ENCODE measurements around the gene FAIM2.

FAIM2 gene

DNA sequence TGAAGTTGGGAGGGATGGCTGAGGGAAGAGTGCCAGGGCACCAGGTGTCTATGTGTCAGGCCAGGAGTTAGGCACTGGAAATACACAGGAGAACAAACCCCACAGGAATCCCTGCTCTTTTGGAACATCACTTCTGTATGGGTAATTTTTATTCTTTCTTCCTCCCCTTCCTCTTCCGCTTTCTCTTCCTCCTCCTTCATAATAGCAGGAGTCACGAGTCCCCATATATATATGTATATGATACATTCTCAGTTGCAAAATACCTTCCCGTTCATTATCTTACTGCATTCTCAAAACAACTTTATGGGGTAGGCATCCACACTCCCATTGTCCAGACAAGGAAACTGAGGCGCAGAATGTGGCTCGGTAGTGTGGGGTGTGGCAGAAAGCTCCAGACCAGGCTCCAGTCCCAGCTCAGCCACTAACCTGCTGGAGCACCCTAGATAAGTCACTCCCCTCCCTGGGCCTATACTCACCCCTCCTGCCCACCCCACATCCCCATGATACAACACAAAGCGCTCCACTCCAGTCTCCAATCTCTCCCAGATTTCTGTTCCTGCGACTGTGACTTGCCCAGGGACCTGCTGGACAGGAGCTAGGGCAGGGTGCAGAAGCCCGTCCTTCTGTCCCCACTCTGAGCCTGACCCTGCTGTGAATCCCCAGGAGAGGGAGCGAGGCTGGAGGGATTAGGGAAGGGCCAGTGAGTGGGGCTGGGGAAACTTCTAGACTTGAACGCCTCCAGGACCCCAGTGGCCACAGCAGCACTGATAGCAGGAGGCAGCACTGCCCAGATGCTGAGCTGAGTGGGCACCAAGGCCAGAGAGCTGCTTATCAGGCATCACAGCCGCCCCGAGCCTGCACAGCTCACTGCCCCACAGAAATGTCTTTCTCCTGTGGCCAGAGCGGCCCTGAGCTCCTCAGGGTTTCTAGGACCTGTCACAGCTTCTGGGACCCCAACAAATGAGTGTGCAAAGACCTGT lies 45.5 kb upstream of the FAIM2 start:
- TF ChIP-seq CTCF (conservative IDR thresholded peaks at IDR 0.05): no peak

DNA sequence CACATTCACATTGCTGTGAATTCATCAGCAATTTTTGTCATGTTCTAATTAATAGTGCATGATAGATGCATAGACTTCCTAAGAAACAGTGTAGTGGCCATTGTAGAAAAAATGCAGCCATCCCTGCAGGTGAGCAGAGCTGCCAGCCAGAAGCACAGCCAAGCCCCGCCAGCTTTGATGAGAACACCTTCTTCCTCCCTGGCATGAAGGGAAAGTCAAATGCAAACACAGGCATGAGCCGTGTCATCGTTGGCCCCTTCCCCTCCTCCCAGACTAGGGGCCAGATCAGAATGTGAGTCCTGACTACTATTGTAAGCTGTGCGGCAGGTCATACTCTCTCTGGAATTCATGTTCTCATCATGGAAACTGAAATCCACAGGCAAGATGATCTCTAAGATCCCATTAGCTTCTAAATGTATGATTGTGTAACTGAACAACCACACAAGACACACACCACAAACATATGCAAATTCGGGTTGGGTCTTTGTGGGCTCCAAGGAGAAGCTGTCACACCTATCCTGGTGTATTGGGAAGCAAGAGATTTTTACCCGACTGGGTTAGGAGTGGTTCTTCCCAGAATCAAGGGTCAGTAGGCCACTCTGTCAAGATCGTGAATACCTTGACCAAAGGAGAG lies 44.0 kb upstream of the FAIM2 start:
- peak overlapping the region; percentile 35 for H3K27ac ChIP-seq
- no peak for TF ChIP-seq CTCF (conservative IDR thresholded peaks at IDR 0.05)

More for the DNA sequence above, 45.5 kb upstream of the FAIM2 start:
- H3K27ac ChIP-seq: no peak overlapping the region

DNA sequence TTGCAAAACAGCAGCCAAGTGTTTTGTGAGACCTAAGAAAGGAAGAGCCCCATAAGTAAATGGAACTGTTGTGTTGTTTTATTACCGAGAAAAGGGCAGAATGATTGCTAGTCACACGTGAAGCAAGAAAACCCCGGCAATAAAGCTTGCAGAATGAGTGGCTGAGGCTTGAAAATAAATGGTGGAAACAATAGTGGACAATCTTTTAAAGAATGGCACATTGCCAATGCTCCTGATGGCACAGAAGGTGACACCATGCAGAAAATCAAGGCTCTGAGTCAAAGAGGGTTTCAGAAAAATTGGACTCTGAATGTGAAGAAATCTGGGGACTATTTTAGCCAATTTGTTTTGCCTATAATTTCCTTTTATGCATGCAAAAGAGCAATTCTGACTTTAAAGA lies 42.8 kb upstream of the FAIM2 start:
- TF ChIP-seq CTCF (conservative IDR thresholded peaks at IDR 0.05): no peak

DNA sequence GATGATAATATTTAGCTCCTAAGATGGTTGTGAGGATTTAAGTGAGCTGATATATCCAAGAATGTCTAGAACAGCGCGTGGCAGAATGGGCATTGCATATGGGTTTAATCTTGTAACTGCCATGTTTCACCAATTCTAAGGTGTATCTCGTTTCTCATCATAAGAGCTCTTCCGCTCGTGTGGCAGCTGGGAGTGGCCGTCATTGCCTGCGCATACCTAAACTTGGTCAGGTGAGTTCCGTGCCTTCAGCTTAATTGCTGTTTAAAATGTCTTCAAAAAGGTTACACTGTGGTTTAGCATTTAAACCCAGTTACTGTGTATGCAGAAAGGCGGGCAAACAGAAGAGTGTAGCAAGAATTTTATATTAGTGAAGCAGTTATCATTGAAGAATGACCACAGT lies 42.4 kb upstream of the FAIM2 start:
- H3K27ac ChIP-seq: no peak overlapping the region

More for the DNA sequence above, 42.8 kb upstream of the FAIM2 start:
- peak overlapping the region; percentile 35; the same call in 1 of the 2 replicates for H3K27ac ChIP-seq

GRCh38 chr12:49945394-49946080 lies 41.8 kb upstream of the FAIM2 start:
- peak; percentile 37 for TF ChIP-seq CTCF (conservative IDR thresholded peaks at IDR 0.05)
- H3K27ac ChIP-seq: no peak overlapping the region

More for the DNA sequence above, 42.4 kb upstream of the FAIM2 start:
- no peak for TF ChIP-seq CTCF (conservative IDR thresholded peaks at IDR 0.05)

DNA sequence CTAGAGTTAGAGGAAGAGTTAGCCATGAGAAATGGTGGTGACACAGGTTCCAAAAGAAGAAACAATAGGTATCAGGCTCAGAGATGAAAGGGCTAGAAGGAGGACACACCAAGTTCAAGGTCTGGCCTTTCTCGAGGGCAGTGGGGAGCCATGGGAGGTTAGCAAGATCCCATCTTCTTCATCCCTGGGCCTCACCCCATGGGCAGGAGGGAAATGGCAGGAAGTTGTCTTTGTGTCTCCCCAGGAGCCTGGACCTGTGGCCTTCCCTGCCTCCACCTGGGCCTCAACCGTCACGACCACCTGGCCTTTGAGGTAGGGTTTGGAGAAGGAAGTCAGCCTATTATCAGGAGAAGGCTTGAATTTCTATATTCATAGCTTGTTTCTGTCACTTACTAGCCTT lies 41.0 kb upstream of the FAIM2 start:
- no peak for TF ChIP-seq CTCF (conservative IDR thresholded peaks at IDR 0.05)
- no peak overlapping the region for H3K27ac ChIP-seq

- no peak overlapping the region for H3K27ac ChIP-seq
- TF ChIP-seq CTCF (conservative IDR thresholded peaks at IDR 0.05): no peak
Measured at GRCh38 chr12:49944046-49944445, 40.3 kb upstream of the FAIM2 start.
